GM12891 (cell line): ENCODE results near the gene MRPL19.

Experiments used
- DNase-seq: peaks from one replicate; pipeline ENCODE4 v3.0.0; 2011; ENCODE audit warnings: low spot score; ENCODE audit not compliant: insufficient read length
- FAIRE-seq: peaks from 2 replicates; lab custom pipeline; 2011; peaks lifted over from hg19 to GRCh38; lab: Jason Lieb, UNC
- PAX5 ChIP-seq: IDR thresholded peaks from 2 replicates; pipeline ENCODE4 v1.6.1; 2011; ENCODE audit warnings: low read length, moderate library complexity, mild to moderate bottlenecking; ENCODE audit not compliant: insufficient read depth, severe bottlenecking
- POLR2A ChIP-seq: IDR thresholded peaks from 2 replicates; pipeline ENCODE4 v1.6.1; 2011; ENCODE audit warnings: low read depth, low read length, control low read depth
- POLR2AphosphoS5 ChIP-seq: IDR thresholded peaks from 2 replicates; pipeline ENCODE4 v1.6.1; 2011; ENCODE audit warnings: low read depth, low read length, control low read depth
- POU2F2 ChIP-seq: IDR thresholded peaks from 2 replicates; pipeline ENCODE4 v1.6.1; 2011; ENCODE audit warnings: low read depth, mild to moderate bottlenecking, control low read depth, low read length, moderate library complexity
- SPI1 ChIP-seq: IDR thresholded peaks from 2 replicates; pipeline ENCODE4 v1.6.1; 2011; ENCODE audit warnings: low read depth, low read length, control low read depth
- TAF1 ChIP-seq: IDR thresholded peaks from 2 replicates; pipeline ENCODE4 v1.6.1; 2011; ENCODE audit warnings: low read depth, low read length, control low read depth

Gene MRPL19

GRCh38 chr2:75634945-75635344 lies 11.6 kb upstream of the MRPL19 start:
- DNase-seq (no peak), FAIRE-seq (no peak)
- TF ChIP-seq TAF1 (no peak), PAX5 (no peak), POLR2AphosphoS5 (no peak), SPI1 (no peak)

DNA sequence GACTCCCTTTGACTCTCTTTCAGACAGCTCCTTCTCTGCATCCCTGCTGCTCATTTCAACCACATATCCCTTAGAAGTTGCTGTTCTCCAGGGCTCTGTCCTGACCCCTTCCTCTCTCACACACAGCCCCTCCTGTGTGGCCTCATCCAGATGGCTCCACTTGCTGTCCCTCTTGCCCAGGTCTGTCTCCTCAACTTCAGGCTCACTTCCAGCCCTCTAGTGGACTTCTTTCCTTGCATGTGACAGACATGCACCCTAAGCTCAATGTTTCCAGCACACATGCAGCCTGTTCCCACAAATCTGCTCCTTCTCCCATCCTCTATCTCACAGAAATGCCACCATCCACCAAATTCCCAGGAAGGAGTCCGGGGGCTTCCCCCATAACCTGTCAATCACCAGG lies 9.0 kb upstream of the MRPL19 start:
- FAIRE-seq, result no peak
- DNase-seq, result no peak
- TF ChIP-seq TAF1 (no peak), POU2F2 (no peak), POLR2AphosphoS5 (no peak), POLR2A (no peak), SPI1 (no peak), PAX5 (no peak)

DNA sequence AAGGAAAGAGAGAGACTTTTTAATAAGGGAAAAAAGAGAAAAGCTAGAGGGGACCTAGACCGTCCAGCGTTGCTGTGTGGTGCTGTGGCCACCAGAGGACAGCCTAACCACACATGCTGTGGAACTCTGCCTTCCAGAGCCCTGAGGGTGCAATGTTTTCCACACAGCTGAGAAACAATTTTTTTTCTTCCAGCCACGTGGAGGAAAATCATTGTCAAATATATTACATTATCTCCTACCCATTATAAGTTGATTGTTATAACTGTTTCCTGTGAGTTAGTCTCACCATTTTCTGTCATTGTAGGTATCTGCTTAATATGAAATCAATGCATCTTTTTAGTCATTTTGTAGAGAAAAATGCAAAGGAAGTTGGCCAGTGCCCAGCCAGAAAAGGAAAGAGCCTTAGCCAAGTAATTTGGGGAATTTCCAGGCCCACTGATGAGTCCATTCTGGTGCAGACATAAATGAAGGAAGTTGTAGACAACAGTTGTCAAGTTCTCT lies 5.9 kb upstream of the MRPL19 start:
- DNase-seq (no peak), FAIRE-seq (peak; percentile 75)
- TF ChIP-seq SPI1 (no peak), PAX5 (no peak), POLR2A (no peak), TAF1 (no peak), POU2F2 (no peak), POLR2AphosphoS5 (no peak)

- FAIRE-seq, result no peak
- TF ChIP-seq POLR2A, result no peak
- TF ChIP-seq TAF1, result no peak
- TF ChIP-seq POLR2AphosphoS5, result no peak
- no peak for DNase-seq
Measured at GRCh38 chr2:75641587-75641986, 5.0 kb upstream of the MRPL19 start.

- no peak for FAIRE-seq
Measured at GRCh38 chr2:75643980-75644379, 2.6 kb upstream of the MRPL19 start.

DNA sequence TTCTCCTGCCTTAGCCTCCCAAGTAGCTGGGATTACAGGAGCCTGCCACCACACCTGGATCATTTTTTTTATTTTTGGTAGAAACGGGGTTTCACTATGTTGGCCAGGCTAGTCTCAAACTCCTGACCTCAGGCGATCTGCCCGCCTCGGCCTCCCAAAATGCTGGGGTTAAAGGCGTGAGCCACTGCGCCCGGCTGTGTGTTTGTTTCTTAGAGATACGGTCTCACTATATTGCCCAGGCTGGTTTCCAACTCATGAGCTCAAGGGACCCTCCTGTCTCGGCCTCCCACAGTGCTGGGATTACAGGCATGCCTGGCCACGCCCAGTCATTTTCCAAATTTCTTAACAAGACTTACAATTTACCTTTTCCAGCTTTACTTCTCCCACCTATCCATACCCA lies 940 bp upstream of the MRPL19 start:
- TF ChIP-seq POU2F2 (no peak), SPI1 (no peak), TAF1 (no peak), POLR2AphosphoS5 (no peak), POLR2A (no peak), PAX5 (no peak)
- no peak for FAIRE-seq
- DNase-seq, result no peak

More at GRCh38 chr2:75643980-75644379, 2.6 kb upstream of the MRPL19 start:
- TF ChIP-seq POU2F2, result no peak
- no peak for TF ChIP-seq TAF1
- no peak for TF ChIP-seq POLR2AphosphoS5
- no peak for TF ChIP-seq POLR2A
- TF ChIP-seq PAX5, result no peak
- TF ChIP-seq SPI1, result no peak
- DNase-seq, result no peak

- FAIRE-seq (peak; percentile 5), DNase-seq (no peak)
- TF ChIP-seq POLR2A (no peak), SPI1 (no peak), POLR2AphosphoS5 (no peak), PAX5 (no peak), TAF1 (no peak), POU2F2 (no peak)
Measured at GRCh38 chr2:75646090-75646582, 447 bp upstream of the MRPL19 start.

GRCh38 chr2:75647771-75648170 lies 1.2 kb downstream of the MRPL19 start:
- FAIRE-seq (no peak), DNase-seq (no peak)
- TF ChIP-seq POLR2AphosphoS5 (no peak), POLR2A (no peak), SPI1 (no peak), PAX5 (no peak)

- no peak for FAIRE-seq
- no peak for TF ChIP-seq POLR2A
- TF ChIP-seq POLR2AphosphoS5, result no peak
- TF ChIP-seq PAX5, result no peak
- TF ChIP-seq POU2F2, result no peak
- no peak for TF ChIP-seq TAF1
- no peak for TF ChIP-seq SPI1
- DNase-seq, result no peak
Measured at GRCh38 chr2:75654012-75654411, 7.4 kb downstream of the MRPL19 start.

GRCh38 chr2:75655861-75656260 lies 9.3 kb downstream of the MRPL19 start:
- DNase-seq (no peak), FAIRE-seq (no peak)
- no peak for TF ChIP-seq PAX5
- no peak for TF ChIP-seq TAF1
- TF ChIP-seq POLR2AphosphoS5, result no peak
- no peak for TF ChIP-seq POLR2A
- no peak for TF ChIP-seq POU2F2
- no peak for TF ChIP-seq SPI1

GRCh38 chr2:75656563-75656962 lies 10.0 kb downstream of the MRPL19 start:
- DNase-seq (no peak), FAIRE-seq (no peak)
- TF ChIP-seq TAF1, result no peak
- no peak for TF ChIP-seq POLR2A
- TF ChIP-seq SPI1, result no peak
